Central memory CD4-positive, alpha-beta T cell (primary cell): Measurements from ENCODE around the gene NCOA3.
"Not testable (repeated sequence)": the region's sequence is repeated elsewhere in the genome, so short reads cannot be mapped to it uniquely, and the experiment has no call there.

Experiments used
- DNase-seq: peaks from one replicate; pipeline ENCODE4 v3.0.0; 2022

The NCOA3 gene

GRCh38 chr20:47568019-47568418 is 66.3 kb downstream of the NCOA3 start:
- no peak for DNase-seq

- no peak for DNase-seq
Observed at GRCh38 chr20:47568837-47569410, 67.2 kb downstream of the NCOA3 start.

GRCh38 chr20:47571426-47571825 is 69.7 kb downstream of the NCOA3 start:
- no peak for DNase-seq

- no peak for DNase-seq
Observed at GRCh38 chr20:47572105-47572729, 70.5 kb downstream of the NCOA3 start.

- no peak for DNase-seq
Observed at GRCh38 chr20:47573559-47573958, 71.9 kb downstream of the NCOA3 start.

- DNase-seq: peak; percentile 2
Observed at GRCh38 chr20:47574616-47575364, 73.1 kb downstream of the NCOA3 start.

- DNase-seq: no peak
Observed at GRCh38 chr20:47576516-47577033, 74.9 kb downstream of the NCOA3 start.

- DNase-seq: no peak
Observed at GRCh38 chr20:47577314-47577713, 75.6 kb downstream of the NCOA3 start.

GRCh38 chr20:47578543-47578942 is 76.9 kb downstream of the NCOA3 start:
- DNase-seq: no peak

GRCh38 chr20:47580686-47581085 is 79.0 kb downstream of the NCOA3 start:
- DNase-seq: not testable (repeated sequence)

GRCh38 chr20:47581090-47581489 is 79.4 kb downstream of the NCOA3 start:
- no peak for DNase-seq

GRCh38 chr20:47583551-47583950 is 81.9 kb downstream of the NCOA3 start:
- DNase-seq: no peak

GRCh38 chr20:47585087-47585747 is 83.5 kb downstream of the NCOA3 start:
- no peak for DNase-seq

GRCh38 chr20:47586649-47587294 is 85.1 kb downstream of the NCOA3 start:
- no peak for DNase-seq

- no peak for DNase-seq
Observed at GRCh38 chr20:47588158-47588557, 86.5 kb downstream of the NCOA3 start.

- no peak for DNase-seq
Observed at GRCh38 chr20:47591231-47591630, 89.5 kb downstream of the NCOA3 start.

GRCh38 chr20:47594157-47594556 is 92.5 kb downstream of the NCOA3 start:
- no peak for DNase-seq

- not testable (repeated sequence) for DNase-seq
Observed at GRCh38 chr20:47595138-47595537, 93.5 kb downstream of the NCOA3 start.

- no peak for DNase-seq
Observed at GRCh38 chr20:47596003-47596571, 94.4 kb downstream of the NCOA3 start.

GRCh38 chr20:47597090-47597489 is 95.4 kb downstream of the NCOA3 start:
- no peak for DNase-seq

GRCh38 chr20:47598911-47599744 is 97.4 kb downstream of the NCOA3 start:
- no peak for DNase-seq
